ENCODE measurements around the gene ZFYVE26.

ZFYVE26 gene

DNA sequence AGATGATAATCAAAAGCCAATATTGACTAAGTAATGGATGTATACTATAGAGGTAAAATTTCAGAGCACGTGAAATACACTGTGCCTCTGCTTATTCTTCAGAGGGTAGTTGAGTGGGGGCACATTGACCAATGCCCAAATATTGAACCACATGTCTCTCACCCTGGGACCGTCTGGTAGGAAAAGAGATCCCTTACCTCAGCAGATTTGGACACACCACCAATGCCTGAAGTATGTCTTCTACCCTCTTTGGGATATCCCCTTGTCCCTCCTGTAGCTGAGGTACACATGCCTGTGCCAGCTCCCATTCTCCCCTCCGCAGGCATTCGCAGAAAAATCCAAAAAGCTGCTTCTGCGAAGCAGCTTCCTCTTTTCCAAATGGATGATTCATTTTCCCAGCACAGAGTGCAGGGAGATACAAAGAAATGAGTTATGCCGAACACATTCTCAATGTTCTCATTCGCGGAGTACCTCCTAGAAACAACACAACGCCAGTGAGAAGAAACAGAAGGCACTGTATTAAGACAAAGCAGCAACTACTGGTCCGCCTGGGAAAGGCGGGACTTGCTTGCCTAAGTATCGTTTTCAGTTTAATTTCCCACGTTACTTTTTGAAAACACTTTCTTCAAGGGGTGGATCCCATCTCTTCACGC lies 691 bp downstream of the ZFYVE26 start:
- DNase-seq, result no peak

DNA sequence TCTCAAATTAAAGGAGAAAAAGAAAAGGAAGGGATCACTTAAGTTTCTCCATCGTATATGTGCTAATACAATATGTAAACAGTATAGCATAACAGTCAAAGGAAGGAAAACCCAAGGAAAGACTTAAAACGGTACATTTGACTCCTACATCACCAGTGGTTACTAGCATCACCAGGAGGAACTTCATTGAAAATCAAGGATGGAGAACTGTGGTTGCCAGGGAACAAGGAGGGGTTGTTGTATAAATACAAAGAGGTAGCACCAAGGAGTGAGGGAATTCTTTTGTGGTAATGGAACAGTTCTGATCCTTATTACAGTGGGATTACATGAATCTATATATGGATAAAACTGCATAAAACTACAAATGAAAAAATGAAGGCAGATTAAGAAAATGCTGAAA lies 1.6 kb downstream of the ZFYVE26 start:
- DNase-seq, result no peak

DNA sequence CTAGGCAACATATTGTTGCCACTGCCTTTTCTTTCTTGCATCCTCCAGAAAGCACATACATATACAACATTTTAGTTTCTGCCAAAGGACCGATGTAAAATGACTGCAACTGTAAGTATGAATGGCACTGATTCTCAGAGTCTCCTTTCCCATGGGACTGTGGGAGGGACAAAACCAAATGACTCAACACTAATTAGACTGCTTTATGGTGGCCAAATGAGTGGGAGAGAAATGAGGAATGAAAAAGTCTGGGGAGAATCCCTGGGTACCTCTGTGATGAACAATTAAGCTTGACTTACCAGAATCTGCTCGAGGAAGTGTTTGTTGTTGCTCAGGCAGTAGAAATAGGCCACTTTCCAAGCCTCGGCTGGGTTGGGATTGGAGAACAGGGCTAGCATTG lies 10.1 kb downstream of the ZFYVE26 start:
- DNase-seq, result no peak

DNA sequence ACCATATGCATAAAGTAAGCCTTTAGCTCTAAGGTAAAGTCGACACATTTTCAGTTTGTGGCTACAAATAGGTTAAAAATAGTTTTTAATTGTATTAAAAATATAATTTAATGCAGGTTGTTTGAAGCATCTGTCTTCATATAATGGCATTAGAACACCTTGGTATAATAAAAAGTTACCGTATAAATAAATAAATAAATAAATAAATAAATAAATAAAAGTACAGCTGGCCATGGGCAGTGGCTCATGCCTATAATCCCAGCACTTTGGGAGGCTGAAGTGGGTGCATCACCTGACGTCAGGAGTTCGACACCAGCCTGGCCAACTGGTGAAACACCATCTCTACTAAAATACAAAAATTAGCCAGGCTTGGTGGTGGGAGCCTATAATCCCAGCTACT lies 15.6 kb downstream of the ZFYVE26 start:
- no peak for DNase-seq

DNA sequence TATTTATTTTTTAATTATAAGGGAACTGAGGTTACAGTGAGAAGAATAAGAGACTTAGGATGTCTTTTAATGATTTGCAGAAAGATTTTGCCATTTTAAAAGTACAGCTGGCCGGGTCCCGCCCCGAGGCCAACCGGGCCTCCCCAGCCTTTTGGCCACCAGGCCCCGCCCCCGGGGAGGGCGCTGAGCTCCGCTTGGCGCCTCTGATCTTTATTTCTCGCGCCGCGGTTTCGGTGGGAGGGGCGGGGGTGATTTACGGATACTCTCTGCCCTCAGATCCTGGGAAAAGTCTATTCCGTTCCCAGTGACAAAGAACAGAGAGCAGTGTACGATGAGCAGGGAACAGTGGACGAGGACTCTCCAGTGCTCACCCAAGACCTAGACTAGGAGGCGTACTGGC lies 17.7 kb downstream of the ZFYVE26 start:
- no peak for DNase-seq

DNA sequence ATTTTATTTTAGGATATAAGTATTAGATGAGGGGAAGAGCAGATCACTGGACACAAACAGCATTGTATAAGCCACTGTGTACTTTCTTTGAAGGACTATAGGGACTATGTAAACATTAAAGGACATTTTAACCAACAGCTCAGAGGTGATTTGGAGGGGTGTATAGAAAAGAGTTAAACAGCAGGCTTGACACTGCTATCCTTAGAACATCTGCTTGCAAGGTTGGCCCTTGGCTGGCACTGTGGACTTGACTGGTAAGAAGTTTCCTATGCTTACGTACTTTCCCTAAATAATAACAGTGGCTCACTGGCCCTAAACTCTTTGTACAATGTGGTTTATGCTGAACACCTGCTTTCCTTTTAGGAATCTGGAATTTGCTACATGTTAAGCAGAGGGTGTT lies 28.7 kb downstream of the ZFYVE26 start:
- DNase-seq, result no peak

DNA sequence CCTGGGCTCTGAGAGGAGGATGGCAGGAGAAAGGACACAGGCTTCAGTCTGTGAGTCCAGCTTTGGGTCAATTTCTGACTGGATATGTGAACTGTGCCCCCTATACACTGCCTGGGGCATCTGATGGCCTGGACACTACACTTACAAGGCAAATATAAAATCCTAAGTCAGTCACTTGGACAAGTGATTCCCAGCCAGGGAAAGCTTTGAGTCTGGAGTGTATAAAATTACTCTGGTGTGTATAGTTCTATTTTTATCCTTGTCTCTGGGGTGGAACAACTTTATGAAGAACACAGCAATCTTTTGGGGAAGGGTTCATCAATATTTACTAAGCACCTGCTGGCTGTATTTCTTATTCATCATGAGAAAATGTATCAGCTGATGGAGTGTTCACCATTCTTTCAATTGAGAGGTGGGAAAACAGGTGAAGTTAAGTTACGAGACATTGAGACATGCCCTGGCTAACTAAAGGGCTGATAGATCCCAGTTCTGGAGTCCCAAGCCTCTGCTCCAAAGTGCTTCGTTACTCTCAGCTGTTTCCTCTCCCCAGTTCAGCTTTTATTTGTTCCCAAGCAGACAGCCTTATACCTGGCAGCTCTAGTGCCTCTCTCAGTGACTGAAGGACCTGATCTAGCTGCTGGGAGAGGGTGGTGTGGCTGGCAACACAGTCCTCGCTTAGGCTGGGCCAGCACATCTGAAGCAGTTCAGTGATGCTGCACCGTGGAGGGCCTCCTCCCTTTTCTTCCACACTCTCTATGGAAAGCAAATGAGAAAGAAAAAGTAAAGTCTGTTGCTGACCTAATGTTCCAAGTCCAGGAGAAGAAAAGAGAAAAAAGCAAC lies 30.9 kb downstream of the ZFYVE26 start:
- no peak for DNase-seq

DNA sequence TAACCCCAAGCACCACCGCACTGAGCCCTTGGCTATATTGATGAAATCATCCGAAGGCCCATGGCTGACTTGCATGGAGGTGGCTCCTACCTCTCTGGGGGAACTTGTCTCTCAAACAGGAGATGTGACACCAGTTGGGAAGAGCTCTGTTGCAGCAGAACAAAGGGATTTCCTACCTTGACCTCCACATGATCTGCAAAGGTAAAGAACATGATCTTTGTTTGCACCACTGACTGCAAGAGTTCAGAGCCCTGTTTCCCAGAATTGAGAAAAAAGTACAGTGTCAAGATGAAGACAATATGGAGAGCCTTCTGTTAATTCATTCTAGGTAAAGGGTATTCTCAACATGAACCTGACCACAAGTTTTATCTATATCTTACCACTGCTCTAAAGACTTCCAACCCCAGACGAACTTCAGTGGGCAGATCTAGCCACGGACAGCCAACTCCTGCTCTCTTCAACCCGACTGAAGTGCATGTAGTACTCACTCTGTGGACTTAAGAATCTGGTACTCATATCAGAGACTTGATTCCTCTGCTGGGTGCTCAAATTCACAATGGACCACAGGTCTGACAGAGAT lies 32.1 kb downstream of the ZFYVE26 start:
- DNase-seq, result no peak

DNA sequence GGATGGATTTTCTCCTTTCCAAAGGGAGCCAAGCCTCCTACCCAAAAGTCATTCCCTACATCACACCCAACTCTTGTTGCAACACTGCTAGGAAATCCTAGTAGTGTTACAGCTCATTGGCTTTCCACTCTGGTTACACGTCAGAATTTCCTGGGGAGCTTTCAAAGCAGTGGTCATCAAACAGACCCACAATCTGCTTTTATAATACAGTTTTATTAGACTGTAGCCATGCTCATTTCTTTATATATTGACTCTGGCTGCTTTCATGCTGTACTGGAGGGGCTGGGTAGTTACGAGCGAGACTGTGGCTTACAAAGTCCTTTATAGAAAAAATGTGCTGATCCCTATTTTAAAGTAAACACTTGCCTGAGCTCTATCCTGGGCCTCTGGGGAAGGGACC lies 34.3 kb downstream of the ZFYVE26 start:
- DNase-seq, result no peak

DNA sequence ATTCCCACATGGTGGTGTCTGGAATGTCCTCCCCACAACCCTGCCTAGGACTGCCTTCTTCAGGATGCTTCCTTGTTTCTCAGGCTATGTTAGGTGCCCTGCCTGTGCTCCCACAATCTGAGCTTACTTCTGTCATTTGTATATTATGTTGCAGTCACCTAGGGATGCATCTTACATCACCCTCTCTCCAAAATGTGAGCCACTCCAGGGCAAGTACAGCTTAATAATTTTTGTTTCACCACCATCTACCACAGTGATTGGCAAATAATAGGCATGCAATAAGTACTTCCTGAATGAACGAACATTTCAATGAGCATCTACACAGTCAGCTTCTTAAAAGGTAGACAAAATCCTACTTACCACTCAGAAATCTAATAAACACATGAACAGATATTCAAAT lies 37.6 kb downstream of the ZFYVE26 start:
- no peak for DNase-seq

DNA sequence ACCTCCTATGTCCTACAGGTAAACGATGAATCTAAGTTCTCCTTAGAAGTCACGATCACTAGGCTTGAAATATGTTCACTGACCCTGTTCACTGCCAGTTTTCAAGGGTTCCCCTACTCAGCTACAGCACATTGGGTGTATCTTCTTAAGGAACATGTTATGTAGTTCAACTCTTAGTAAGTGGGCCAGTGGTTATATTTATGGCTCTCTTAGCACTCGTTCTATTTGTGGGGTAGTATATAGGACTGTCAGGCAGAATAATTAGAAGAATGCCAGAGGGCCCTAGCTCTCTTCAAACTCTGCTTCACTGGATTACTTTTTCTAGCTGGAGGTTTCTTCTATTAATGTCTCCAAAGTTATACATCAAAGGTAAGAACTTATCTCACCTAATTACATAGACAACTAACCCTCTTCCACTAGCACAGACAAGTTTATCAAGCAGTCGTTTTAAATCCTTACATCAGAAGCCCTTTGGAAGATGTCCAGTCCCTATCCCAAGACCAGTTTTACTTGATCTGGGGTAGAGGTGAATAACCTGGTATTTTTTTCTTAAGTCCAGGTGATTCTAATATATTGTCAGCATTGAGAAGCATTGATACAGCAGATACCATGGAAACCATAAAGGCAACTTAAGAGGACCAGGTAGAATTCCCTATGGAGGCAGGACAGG lies 39.6 kb downstream of the ZFYVE26 start:
- no peak for DNase-seq

DNA sequence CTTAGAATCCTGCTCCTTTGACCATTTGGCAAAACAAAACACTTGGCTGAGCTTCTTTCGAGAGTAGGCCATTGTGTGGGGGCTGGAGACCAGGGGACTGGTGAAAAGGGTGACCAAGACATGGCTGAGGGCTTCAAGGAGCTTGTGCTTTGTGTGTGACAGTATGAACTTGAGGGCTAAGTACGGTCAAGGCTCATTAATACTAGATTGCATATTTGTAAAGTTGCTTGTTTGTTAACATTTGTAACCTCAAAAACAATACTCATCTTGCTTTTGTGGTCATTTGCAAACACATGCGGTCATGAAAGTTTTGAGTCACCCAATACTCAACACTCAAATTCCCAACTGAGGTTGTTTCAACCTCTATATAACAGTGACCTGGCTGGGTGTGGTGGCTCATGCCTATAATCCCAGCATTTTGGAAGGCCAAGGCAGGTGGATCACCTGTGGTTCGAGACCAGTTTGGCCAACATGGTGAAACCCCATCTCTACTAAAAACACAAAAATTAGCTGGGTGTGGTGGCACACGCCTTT lies 42.5 kb downstream of the ZFYVE26 start:
- no peak for DNase-seq

DNA sequence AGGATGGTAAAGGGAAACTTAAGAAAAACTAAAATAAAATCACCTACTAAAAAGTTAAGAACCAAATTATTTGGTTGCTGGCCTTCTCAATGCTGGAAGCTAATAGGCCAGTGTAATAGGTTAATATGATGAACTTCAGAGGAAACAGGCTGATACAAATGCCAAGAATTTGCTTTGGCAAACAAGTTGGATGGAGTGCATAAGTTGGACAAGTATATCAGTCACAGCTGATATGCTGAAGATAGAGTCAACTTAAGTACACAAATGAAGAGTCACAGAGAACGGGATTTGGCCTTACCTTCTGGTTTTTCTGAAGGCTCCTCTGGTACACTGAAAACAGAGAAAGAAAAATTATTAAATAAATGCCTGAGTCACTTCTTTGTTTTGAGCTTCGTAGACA lies 48.2 kb downstream of the ZFYVE26 start:
- no peak for DNase-seq

DNA sequence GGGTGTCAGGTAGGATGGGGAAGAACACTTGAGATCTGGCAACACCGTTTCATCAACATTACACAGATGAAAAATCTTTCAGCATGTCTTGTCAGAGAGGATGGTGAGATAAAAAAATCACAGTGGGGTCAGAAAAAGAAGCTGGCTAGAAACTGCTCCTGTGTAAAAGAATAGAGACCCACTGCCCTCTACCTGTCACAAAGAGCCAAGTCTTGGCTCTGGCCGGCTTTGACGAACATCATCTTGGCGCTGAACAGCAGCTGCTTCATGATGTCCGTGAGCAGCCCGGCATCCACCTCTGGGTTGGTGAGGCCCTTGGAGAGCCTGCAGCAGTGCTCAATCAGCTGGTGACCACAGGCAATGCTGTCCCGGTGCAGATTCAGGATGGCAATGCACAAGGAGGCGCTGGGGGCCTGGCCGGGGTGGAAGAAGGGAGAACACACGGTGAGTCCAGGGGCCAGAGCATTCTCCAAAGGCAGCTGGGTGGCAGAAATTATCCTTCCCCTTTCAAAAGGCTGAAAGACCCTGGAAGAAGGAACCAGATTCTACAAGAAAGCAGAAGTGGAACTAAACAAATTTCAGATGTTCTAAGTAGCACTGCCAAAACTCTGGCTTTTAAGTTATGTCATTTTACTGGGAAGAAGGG lies 50.2 kb downstream of the ZFYVE26 start:
- DNase-seq, result no peak

DNA sequence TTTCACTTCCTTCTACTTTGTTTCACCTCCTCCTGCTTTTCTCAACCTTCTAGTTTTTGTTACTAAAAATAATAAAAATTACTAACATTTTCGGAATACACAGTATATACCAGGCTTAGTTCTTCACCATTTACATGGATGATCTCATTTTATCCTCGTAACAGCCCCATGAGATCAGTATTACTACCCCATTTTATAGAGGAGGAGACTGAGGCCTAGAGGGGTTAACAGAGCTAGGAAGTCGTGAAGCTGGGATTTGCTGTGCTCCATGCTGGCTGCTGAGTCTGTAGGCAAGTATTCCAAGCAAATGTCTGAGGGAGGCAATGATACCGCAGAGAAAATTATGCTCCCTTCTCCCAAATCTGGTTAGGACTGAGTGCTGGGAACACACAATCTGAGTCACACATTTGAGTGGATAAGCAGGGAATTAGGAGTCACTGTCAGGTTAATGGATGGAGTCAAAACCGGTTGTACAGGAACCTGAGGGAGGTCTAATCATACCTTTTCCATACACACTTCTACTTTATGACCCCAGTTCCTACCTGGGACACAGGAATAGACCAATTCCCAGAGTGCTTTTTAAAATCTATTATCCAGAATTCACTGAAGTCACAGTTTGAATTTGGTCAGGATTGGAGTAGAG lies 51.1 kb downstream of the ZFYVE26 start:
- DNase-seq, result no peak

DNA sequence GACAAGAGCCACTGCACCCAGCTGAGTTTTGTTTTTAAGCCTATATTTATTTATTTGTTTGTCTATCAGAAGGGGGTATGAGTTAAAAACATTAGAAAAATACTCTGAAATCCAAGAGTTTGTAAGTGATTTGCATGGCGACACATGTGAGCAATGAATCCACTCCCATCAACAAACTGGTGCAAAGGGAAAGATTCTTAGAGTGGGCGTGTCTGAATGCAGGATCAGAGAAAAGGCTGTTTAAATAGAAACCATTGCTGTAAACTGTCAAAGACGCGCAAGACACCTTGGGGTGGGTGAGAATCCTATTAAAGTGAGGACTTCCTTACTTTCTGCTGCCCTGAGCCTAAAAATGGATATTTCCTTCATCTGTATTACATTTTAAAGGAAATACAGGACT lies 51.9 kb downstream of the ZFYVE26 start:
- no peak for DNase-seq

DNA sequence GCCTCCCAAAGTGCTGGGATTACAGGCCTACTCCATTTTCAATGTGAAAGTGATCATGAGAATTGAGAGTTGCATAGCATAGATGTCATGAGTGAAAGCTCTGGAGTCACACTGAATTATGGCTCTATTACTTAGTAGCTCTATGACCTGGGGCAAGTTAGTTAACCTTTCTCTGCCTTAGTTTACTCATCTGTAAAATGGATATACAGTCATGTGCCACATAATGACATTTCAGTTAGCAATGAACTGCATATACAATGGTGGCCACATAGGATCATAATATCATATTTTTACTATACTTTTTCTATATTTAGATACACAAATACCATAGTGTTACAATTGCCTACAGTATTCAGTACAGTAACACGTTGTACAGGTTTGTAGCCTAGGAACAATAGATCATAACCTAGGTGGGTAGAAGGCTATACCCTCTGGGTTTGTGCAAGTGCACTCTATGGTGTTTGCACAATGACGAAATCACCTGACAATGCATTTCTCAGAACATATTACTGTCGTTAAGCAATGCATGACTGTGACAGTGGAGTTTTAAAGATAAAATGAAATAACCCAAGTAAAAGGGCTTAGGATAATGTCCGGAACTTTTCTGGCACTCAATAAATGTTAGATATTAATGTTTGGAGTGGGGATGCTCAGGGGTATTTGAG lies 53.1 kb downstream of the ZFYVE26 start:
- no peak for DNase-seq

DNA sequence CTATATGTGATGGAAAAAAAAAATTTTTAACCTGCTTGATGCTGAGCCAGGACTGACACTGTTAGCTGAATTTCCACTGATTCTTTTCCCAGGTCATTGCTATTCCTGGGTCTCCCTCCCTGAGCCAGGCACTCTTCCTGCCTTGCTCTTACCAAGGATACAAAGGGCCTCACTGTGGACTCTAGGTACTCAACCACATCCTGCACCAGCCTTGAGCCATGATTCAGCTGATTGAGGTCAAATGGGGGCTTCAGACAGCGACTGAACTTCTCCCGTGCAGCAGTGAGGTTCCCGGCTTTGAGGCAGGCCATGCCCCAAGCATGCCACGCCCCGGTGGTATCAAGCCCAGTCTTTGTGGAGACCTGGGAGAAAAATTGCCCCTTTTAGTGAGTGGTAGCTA lies 54.3 kb downstream of the ZFYVE26 start:
- DNase-seq, result no peak

DNA sequence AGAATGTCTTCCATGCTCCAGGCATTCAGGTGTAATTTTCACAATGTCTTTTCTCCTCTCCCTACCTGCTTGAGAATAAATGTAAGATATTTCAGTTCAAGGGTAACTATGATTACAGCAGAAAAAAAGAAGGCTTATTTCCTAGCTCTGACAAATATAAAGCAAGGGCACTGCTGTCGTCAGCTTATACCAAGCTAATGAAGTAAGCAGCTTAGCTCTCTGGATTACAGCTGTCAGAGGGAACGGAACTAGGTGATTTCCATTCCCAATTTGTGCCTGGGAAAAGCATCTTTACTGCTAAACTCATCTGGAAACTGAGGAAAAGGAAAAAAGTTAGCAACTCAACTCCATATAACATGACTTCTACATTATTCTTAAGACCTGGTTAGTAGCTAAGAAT lies 56.5 kb downstream of the ZFYVE26 start:
- no peak for DNase-seq

DNA sequence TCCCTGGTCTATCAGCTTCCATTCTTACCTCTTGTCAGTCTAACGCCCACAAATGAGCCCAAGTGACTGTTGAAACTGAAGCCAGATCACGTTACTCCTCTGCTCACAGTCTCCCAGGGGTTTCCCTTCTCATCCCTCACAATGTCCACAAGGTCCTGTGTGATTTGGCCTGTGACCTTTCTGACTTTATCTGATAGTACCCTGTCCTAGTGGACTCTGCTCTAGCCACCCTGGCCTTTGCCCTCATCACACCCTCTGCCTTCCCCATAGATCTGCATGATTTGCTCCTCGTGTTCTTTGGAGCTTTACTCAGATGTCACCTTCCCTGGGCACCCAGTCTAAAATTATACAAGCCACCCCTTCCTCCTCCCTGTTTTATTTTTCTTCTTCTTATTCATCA lies 59.2 kb downstream of the ZFYVE26 start:
- DNase-seq, result no peak

DNA sequence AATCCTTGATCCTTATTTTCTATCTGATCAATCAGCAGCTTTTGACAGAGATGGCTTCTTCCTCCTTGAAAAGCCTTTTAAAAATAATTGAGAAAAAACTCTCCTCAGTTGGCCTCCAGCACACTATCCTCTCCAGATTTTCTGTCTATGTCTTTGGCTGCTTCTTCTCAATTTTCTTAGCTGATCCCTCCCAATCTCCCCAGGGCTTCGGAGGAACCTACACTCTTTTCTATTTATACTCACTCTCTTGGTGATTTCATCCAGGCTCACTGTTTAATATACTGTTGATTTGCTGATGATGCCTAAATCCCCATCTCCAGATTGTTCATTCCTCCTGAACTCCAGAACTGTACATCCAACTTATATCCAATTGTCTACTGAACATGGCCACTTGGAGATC lies 59.9 kb downstream of the ZFYVE26 start:
- DNase-seq, result no peak

Data from GOT3 (cell line).